ENCODE results near the gene MXI1.

DNA sequence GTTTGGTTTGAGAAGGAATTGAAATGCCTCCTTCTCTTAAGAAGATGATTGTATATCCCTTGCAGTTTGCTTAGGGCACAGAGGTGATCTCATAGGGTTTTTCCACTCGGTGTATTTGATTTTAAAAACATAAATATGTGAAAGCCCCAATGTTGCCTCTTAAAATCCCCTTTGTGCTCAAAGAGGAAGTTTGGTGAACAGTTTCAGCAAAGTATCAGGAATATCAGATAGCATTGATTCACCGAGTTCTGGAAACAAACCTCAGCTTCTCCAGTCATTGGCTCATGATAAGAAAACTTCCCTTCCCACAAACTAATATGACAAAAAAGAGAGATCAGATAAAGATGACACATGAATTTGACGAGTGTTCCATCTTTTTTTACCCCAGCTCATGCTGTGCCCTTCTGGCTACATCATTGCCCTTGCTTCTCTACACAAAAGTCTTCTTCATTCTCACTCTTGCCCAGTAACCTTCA is 117.4 kb downstream of the MXI1 start:
- no peak for TF ChIP-seq POLR2A (IDR thresholded peaks at IDR 0.05)
- no peak for TF ChIP-seq POLR2AphosphoS5 (IDR thresholded peaks at IDR 0.05)
- TF ChIP-seq, protein P1, sequence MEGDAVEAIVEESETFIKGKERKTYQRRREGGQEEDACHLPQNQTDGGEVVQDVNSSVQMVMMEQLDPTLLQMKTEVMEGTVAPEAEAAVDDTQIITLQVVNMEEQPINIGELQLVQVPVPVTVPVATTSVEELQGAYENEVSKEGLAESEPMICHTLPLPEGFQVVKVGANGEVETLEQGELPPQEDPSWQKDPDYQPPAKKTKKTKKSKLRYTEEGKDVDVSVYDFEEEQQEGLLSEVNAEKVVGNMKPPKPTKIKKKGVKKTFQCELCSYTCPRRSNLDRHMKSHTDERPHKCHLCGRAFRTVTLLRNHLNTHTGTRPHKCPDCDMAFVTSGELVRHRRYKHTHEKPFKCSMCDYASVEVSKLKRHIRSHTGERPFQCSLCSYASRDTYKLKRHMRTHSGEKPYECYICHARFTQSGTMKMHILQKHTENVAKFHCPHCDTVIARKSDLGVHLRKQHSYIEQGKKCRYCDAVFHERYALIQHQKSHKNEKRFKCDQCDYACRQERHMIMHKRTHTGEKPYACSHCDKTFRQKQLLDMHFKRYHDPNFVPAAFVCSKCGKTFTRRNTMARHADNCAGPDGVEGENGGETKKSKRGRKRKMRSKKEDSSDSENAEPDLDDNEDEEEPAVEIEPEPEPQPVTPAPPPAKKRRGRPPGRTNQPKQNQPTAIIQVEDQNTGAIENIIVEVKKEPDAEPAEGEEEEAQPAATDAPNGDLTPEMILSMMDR (IDR thresholded peaks at IDR 0.05 in 8 of 11, conservative IDR thresholded peaks at IDR 0.05 in 3 of 11) = no peak
